Stimulated activated CD8-positive, alpha-beta memory T cell treated with anti-CD3 and anti-CD28 coated beads, Interleukin-15, amount 100 ng/mL, for 24 hours (primary cell): Measurements from ENCODE around the gene LGALS3BP.
"Not testable (repeated sequence)": the region's sequence is repeated elsewhere in the genome, so short reads cannot be mapped to it uniquely, and the experiment has no call there.

Experiments used
- DNase-seq: peaks from one replicate; pipeline ENCODE4 v3.0.0-alpha.2; 2020; ENCODE audit warnings: low read depth

LGALS3BP gene

DNA sequence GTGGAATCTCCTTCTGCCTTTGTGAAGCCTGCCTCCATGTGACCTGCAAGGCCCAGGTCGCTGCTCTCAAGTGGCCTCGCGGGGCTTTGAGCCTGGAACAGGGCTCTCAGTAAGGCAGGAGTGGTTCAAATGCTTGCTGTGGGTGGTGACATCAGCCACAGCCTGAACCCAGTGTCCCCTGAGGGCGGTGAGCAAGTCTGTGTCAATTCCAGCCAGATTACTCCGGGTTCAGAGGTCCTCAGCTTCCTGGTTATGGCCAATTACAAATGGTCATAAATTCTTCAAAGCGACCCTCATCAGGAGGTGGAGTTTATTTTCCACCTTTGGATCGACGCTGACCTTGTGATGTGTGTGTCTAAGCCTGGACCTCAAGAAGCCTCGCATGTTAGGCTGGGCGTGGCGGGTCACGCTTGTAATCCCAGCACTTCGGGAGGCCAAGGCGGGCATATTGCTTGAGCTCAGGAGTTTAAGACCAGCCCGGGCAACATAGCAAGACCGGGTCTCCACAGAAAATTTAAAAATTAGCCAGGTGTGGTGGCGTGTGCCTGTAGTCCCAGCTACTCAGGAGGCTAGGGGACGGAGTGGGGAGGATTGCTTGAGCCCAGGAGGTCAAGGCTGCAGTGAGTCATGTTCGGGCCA is 17.3 kb downstream of the LGALS3BP start:
- no peak for DNase-seq

DNA sequence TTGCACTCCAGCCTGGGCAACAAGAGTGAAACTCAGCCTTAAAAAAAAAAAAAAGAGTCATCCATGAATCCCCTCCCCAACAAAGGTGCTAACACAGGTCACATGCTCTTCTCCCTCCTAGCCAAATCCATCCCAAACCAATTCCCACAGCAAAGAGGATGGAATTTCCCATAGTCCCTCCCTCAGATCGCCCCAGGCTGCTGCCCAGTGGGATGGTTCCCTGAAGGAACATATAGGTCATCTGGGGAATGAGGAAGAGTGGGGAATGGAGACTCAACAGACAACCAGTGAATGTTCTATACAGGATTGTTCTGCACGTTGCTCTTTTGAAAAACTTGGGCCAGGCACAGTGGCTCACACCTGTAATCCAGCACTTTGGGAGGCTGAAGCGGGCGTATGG is 18.2 kb downstream of the LGALS3BP start:
- no peak for DNase-seq

DNA sequence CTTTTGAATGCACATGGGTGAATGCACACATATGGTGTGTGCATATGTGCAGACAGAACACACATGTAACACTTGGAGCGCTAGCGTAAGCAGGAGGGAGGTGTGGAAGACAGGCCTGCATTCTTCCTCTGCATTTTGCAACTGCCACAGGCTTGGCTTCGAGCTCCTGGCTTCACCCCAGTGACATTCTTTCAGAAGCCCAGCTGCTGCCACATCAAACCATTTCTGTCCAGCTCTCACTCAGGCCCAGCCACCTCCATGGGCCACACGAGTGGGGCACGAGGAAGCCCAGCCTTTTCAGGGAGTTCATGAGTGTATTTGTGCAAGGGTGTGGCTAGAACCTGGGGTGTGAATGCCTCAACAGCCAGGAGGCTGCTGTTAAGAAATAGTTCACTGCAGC is 18.8 kb downstream of the LGALS3BP start:
- no peak for DNase-seq

DNA sequence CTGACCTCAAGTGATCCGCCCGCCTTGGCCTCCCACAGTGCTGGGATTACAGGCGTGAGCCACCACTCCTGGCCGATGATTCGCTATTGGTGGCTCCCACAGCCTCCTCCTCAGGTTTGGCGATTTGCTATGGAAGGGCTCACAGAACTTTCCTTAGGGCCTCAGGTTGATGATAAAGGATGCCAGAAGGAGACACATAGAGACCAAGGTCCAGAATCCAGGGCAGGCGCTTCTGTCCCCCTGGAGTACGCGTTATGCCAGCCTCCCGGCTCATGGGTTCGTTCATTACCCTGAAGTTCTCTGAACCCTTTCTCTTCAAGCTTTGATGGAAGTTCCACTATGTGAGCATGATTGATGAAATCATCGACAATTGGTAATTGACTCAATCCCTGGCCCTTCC is 19.9 kb downstream of the LGALS3BP start:
- DNase-seq = no peak

DNA sequence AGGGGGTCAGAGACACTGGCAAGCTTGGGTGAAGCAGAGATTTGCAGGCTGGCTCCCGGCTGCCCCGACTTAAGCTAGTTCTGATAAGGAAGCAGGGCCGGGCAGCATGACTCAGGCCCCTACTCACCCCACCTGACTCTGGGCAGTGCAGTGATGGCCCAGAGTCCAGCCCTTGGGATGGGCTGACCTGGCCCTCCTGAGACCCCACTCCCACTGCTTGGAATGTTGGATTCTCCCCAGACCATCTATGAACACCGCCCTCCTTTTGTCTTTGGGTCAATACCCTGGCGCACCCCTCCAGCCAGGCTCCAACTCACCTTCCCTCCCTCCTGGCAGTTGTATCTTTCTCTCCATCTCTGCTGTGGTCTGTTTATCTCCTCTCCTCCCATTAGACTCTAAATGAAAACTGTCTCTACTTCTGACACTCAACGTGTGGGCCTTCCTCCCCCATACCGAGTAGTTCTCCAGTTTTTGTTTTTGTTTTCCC is 21.0 kb downstream of the LGALS3BP start:
- DNase-seq = no peak

DNA sequence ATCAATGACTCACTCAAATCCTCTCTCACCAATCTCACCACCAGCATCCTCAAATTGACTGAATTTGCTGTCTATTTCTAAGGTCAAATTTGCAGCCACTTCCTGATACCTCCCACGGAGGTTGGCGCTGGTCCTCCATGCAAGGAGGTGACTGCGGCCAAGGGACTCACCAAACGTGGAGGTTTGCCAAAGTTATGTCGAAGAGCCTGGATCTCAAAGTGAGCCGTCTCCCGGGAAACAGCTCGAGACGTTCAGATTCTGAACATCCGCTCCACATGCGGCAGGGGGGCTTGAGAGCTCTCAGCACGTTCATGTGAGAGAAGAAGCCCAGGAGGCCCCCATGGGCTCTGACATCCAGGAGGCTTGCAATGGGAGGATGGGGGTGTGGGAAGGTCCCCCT is 22.6 kb downstream of the LGALS3BP start:
- DNase-seq = no peak

DNA sequence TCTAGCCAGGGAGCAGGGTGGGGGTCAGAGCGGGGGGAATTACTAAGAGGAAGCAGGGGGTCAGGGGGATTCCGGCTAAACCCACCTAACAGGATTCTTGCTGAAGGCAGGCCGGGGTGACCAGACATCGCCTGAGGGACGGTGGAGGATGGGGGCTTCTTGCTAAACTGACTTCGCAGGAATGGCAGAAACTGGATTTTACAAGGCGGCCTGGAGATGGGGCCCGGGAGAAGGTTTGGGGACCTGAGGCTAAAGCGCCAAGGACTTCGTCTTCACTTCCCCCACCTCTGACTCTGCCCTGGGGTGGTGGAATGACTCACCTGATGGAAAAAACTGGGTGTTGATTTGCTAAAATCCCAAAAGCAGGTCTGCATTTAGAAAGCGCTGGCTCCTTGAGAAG is 23.5 kb downstream of the LGALS3BP start:
- DNase-seq = no peak

DNA sequence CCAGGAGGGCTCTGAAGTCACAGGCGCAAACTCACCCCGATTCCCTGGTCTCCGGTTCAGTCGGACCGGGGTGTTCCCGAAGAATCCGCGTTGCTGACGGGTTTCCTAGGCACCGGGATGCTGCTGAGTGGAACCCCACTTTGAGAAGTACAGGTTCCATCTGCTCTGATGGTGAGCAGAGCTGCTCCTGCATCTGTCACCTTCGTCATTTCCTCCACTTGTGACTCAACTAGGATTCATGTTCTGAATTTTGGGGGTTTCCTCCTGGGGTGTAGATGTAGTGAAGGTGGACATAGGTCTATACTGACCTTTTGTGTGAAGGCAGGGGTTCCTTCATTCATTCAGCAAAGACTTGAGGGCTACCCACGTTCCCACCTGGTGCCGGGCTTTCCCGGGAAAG is 25.0 kb downstream of the LGALS3BP start:
- no peak for DNase-seq

DNA sequence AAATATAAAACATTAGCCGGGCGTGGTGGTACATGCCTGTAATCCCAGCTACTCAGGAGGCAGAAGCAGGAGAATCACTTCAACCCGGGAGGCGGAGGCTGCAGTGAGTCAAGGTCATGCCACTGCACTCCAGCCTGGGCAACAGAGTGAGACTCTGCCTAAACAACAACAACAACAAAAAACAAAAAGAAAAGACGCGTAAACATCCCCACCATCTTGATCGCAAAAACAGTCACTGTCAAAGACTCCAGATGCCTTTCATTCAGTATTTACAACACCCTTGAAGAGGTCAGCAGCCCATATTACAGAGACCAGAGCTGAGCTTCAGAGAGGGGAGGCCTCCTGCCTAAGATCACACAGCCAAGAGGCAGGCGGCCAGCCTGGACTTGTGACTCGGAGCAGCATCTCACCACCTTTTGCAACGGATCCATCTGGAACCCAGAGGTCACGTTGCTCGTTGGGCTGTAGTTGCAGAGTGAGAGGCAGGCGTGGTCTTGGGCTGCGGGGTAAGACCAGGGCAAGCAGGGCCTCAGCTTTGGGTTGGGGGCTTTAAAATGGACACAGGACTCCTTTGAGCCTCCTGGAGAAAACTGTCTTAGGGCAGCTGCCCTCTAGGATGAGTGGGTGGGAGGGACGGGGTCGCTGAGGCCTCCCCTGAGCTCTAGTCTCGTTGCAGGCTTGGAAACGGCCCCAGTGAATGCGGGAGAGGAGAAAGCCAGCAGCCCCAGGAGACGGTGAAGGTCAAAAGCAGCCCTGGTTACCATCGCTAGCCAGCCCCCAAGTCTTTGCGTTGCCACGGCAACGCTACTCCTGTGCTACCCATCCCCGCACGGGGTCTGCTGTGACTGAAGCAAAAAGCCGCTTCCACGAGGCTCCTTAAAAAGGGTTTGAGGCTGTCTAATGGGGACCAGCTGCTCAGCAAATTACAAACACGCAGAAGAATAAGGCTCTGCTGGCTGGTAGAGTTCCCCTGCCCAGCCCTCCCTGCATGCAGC is 26.1 kb downstream of the LGALS3BP start:
- DNase-seq = no peak

DNA sequence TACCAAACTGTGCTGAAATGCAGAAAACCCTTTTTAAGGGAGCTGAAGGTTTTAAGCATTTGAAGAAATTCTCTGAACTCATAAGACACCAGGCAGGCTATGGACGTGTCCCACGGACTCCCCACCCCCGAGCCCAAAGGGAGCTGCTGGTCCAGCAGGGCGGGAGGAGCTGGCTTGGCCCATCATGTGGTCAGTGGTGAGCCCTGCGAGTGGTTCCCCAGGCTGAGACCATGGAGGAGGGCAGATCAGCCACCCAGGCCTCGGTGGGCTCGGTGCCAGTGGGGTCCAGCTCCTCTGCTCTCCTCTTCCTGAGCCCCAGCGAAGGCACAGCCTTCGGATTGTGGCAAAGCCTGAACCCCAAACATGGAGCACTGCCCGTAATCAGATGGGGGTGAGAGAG is 27.0 kb downstream of the LGALS3BP start:
- no peak for DNase-seq

DNA sequence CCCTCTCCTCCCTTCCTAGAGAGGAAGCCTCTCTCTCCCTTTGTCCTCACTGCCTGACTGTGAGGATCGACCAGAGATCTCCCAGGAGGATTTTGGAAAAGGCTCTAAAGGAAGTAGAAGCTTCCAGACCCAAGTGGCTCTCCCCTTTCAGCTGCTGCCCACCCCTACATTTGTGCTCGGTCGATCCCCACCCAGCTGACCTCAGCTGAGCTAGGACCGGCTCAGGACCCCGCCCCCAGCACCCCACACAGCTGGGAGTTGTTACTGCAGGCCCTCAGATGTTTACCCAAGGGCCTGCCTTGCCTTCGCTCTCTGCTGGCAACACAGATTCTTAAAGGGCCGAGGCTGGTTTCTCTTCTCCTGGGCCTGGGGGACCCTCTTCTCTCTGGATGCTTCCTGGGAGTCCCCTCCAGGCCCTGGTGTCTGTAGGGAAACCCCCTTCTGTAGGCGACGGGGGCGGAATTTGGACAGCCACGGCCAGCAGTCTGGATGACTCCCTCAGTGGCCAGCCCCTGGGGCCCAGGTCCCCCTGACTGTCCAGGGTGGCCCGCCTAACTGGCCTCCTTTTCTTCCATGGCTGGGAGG is 27.7 kb downstream of the LGALS3BP start:
- DNase-seq = no peak

DNA sequence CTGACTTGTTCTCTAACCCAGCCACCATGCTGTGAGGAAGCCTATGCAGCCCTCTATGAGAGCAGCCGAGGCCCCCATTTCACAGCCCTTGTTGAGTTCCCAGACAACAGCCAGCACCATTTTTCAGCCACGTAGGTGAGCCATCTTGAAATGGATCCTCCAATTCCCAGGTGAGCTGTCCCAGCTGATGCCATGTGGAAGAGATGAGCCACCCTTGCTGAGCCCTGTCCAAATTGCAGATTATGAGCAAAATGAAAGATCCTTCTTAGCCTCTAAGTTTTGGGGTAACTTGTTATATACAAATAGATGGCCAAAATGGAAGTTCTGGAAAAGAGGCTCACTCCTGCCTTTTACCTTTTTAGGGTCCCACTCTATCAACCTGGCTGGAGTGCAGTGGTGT is 28.9 kb downstream of the LGALS3BP start:
- DNase-seq = no peak

DNA sequence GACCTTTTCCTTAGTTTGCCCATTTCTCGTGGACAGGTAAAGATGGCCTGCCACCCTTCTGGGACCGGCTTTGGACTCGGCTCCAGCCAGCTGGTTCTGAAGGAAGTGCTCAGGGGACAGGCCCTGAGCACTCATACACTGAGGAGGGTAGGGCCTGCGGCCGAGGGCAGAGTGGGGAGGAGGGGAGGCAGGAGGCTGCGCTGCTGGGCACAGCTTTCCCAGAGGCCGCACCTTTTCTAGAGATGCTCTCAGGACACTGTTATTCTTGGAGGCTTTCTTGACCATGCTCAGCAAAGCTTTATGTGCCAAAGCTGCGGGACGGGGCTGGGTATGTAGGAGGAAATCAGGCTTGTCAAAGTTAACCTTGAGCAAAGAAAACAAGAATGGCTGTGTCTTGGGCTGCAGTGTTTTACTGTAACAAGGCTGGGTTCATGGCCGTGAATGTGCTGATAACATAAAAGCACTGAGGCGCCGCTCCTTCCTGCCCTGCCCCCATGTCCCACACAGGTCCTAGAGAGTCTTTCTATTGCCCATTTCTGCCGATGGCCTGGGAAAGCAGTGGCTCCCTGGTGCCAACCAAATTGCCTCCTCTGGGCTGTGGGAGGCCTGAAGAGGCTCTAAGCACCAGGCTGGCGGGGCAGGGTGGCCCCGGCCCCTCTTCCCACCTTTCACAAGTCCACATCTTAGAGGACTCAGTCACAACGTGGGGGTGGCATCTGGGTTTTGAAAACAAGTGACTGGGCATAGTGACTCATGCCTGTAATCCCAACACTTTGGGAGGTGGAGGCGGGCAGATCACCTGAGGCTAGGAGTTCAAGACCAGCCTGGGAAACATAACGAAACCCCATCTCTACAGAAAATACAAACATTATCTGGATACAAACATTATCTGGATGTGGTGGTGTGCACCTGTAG is 32.2 kb downstream of the LGALS3BP start:
- no peak for DNase-seq

DNA sequence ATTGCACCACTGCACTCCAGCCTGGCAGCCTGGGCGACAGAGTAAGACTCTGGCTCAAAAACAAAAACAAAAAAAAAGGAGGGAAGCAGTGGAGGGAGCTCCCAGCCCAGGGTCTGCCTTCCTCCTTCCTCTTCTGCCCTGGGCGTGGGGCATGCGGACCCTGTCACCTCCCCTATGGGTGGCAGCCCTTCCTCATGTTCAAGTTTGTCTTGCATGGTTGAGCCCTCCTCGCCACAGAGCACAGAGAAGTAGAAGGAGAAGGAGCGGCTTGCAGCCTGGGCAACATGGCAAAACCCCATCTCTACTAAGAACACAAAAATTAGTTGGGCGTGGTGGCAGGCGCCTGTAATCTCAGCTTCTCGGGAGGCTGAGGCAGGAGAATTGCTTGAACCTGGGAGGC is 33.1 kb downstream of the LGALS3BP start:
- DNase-seq = no peak

DNA sequence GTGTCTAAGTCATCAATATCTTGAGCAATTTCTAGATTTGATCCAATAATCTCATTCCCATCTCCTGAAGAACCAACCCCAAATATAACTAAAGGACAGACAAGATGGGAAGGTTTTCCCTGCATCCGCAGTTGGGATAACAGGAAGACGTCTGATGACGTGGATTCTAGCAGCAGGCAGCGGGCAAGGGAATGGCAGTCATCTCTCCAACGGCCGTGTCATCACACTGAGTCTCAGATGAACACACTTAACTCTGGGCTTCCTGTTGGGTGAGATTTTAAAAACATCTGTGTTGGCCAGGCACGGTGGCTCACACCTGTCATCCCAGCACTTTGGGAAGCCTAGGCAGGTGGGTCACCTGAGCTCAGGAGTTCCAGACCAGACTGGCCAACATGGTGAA is 33.6 kb downstream of the LGALS3BP start:
- DNase-seq = no peak

DNA sequence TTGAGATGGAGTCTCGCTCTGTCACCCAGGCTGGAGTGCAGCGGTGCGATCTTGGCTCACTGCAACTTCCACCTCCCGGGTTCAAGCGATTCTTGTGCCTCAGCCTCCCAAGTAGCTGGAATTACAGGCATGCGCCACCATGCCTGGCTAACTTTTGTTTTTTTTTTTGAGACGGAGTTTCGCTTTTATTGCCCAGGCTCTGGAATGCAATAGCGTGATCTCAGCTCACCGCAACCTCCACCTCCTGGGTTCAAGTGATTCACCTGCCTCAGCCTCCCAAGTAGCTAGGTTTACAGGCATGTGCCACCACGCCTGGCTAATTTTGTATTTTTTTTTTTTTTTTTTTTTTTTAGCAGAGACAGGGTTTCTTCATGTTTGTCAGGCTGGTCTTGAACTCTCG is 34.3 kb downstream of the LGALS3BP start:
- DNase-seq = not testable (repeated sequence)

DNA sequence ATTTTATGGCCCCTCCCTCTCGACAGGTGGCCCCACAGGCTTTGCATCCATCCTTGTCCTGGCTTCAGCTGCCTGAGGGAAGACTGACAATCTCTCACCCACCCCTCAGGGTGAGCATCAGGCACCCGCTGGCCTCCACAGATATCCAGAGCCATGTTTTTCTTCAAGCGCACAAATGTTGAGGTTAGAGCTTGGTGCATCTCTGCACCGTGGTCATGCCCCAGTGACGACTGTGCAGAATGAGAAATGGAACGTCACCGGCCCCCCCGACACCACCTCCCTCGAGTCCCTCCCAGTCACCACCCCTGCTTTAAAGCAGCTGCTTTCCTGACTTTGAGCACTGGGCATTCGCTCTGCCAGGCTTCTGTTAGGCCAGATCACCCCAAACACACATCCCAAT is 34.8 kb downstream of the LGALS3BP start:
- no peak for DNase-seq

DNA sequence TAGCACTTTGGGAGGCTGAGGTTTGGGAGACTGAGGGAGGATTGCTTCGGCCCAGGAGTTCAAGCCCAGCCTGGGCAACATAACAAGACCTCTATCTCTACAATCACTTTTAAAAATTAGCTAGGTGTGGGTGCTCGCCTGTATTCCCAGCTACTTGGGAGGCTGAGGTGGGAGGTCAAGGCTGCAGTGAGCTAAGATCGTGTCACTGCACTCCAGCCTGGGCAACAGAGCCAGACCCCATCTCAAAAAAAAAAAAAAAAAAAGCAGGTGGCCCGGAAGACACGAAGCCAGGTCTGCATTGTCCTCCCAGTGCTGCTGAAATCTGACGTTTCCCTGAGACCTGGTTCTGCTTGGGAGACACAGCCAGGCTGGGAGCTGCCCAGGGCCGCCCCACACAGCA is 35.7 kb downstream of the LGALS3BP start:
- DNase-seq = no peak

DNA sequence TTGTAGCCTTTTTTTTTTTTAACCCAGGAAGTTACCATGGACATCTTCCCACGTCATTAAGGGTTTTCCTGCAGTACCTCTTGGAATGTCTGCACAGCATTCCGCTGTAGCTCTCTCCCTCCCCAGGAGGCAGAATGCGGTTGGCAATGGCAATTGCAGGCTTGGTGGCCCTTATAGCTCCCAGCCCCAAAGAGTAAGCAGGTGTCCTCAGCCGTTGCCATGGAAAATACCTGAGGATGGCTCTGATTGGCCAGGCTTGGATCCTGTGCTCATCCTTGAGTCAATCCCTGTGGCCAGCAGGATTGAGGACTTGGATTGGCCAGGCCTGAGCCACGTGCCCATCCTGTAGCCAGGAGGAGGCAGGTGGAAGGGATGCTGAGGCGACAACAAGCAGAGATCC is 39.0 kb downstream of the LGALS3BP start:
- no peak for DNase-seq

DNA sequence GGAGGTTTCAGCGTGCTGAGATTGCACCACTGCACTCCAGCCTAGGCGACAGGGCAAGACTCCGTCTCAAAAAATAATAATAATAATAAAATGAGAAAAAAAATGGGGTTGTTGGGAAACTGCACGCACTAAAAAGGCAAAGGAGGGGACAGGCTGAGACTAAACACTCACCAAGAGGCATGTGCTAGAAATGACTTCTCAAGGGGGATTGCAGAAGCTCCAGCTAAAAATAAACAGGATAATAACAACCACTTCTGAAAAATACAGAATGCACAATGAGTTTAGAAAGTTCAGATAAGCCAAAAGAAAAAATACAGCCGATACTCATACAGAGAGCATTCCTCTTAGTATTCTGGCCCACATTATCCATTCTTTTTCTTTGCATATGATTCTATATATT is 39.5 kb downstream of the LGALS3BP start:
- DNase-seq = no peak

DNA sequence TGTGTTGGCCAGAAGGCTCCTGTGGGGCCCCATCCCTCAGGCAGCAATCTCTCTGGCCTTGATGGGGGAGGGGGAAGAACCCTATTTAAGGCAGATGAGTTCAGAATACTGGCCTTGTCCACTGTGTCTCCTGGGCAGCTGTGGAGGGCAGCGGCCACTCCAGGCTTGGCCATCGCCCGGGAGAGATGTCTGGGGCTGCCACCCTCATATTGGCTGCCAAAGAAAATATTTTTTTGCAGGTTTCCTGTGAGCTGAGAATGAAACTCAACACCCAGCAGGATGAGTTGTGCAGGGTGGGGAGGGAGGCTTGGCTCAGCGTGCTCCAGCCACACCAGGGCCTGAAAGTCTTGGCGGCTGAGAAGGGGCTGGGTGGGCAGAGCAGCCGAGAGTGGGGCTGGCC is 40.1 kb downstream of the LGALS3BP start:
- DNase-seq = no peak

DNA sequence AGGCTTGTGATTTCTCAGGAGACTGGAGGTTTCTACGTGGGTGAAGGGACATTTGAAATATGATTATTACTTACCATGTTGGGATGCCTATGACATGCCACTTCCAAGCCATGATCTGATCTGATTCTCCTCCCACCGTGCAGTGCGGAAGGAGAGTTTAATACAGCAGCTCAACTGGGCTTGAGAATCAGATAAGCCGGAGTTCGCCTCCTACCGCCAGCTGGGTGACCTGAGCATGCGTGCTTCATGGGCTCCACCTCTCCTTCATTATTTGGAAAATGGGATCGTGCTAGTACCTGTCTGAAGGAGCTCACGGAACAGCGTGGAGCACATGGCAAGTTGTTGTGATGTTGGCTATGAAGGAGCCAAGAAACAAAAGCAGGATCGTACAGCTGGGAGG is 42.2 kb downstream of the LGALS3BP start:
- DNase-seq = no peak
